ENCODE results near the gene SRGAP3. TPM values are rescaled to one million over a fixed set of nuclear protein-coding genes. Genes with fewer than 3 reads are reported as not detected.
"Not testable (repeated sequence)": the region's sequence is repeated elsewhere in the genome, so short reads cannot be mapped to it uniquely, and the experiment has no call there.

The SRGAP3 gene
- total and polyA plus RNA-seq, 7 donors = 0.69 to 7.7 (median 5.8) TPM

GRCh38 chr3:9293076-9293475, 43.6 kb upstream of the SRGAP3 start:
- no peak for DNase-seq
- intact Hi-C loops (cut with DNase I) = no loop called here
- no peak for TF ChIP-seq EP300 (IDR thresholded peaks at IDR 0.05)
- no peak for TF ChIP-seq POLR2A (IDR thresholded peaks at IDR 0.05)
- TF ChIP-seq, protein P1, sequence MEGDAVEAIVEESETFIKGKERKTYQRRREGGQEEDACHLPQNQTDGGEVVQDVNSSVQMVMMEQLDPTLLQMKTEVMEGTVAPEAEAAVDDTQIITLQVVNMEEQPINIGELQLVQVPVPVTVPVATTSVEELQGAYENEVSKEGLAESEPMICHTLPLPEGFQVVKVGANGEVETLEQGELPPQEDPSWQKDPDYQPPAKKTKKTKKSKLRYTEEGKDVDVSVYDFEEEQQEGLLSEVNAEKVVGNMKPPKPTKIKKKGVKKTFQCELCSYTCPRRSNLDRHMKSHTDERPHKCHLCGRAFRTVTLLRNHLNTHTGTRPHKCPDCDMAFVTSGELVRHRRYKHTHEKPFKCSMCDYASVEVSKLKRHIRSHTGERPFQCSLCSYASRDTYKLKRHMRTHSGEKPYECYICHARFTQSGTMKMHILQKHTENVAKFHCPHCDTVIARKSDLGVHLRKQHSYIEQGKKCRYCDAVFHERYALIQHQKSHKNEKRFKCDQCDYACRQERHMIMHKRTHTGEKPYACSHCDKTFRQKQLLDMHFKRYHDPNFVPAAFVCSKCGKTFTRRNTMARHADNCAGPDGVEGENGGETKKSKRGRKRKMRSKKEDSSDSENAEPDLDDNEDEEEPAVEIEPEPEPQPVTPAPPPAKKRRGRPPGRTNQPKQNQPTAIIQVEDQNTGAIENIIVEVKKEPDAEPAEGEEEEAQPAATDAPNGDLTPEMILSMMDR (IDR thresholded peaks at IDR 0.05) = no peak
- TF ChIP-seq POLR2AphosphoS5 (IDR thresholded peaks at IDR 0.05) = no peak
- H3K4me3 ChIP-seq = no peak overlapping the region
- peaks cover 0 to 1% (median 0%) of the 10 kb centered on the region in 4 donors for H3K4me1 ChIP-seq
- H3K9me3 ChIP-seq = no peaks in the 10 kb centered on the region
- no peak overlapping the region for H3K27ac ChIP-seq
- H3K36me3 ChIP-seq = no peaks in the 10 kb centered on the region
- 84 to 85% methylated on average over 3 of the region's 3 CpGs for WGBS, 2 donors
- H3K27me3 ChIP-seq = no peaks in the 10 kb centered on the region

GRCh38 chr3:9292516-9292915, 43.1 kb upstream of the SRGAP3 start:
- no peaks in the 10 kb centered on the region for H3K27me3 ChIP-seq
- 93% methylated on average over 2 of the region's 2 CpGs for WGBS, 2 donors
- H3K27ac ChIP-seq = no peak overlapping the region
- no peak overlapping the region for H3K4me3 ChIP-seq
- TF ChIP-seq EP300 (IDR thresholded peaks at IDR 0.05) = no peak
- TF ChIP-seq, protein P1 (IDR thresholded peaks at IDR 0.05) = no peak
- no peak for DNase-seq
- no peaks in the 10 kb centered on the region for H3K4me1 ChIP-seq
- no peaks in the 10 kb centered on the region for H3K36me3 ChIP-seq
- intact Hi-C loops (cut with DNase I) = no loop called here
- H3K9me3 ChIP-seq = no peaks in the 10 kb centered on the region

DNA sequence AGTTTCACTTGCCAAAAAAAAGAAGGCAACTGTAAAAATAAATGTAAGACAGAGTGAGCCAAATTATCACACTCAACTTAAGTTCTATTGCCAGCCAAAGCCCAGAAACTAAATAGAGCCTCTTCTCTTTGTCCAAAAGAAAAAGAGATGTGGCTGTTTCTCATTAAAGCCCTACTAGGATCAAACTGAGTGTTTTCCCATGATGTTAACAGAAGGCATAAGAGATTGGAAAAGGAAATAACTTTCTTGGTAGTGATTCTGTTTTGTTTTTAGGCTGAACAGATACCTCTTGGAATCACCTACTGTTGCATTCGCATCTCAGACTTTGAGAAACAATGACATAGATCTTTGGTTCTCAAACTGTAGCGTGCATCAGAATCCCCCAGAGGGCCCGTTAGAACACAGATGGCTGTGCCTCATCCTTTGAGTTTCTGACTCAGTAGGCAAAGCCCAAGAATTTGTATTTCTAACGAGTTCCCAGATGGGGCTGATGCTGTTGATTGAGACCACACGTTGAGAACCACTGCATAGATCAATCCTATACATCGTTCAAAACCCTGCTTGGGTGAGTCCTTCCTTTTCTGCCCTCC, 42.5 kb upstream of the SRGAP3 start:
- no peak for TF ChIP-seq EP300 (IDR thresholded peaks at IDR 0.05)
- no peak for TF ChIP-seq POLR2AphosphoS5 (IDR thresholded peaks at IDR 0.05)
- TF ChIP-seq, protein P1 (IDR thresholded peaks at IDR 0.05) = no peak
- no peak for TF ChIP-seq POLR2A (IDR thresholded peaks at IDR 0.05)
- H3K27me3 ChIP-seq = no peaks in the 10 kb centered on the region
- H3K9me3 ChIP-seq = no peaks in the 10 kb centered on the region
- no peaks in the 10 kb centered on the region for H3K36me3 ChIP-seq
- DNase-seq = no peak
- WGBS, 2 donors = 75 to 88% methylated on average over 6 of the region's 6 CpGs
- intact Hi-C loops (cut with DNase I) = no loop called here
- H3K27ac ChIP-seq = no peak overlapping the region
- H3K4me3 ChIP-seq = no peak overlapping the region
- no peaks in the 10 kb centered on the region for H3K4me1 ChIP-seq

- H3K4me1 ChIP-seq = no peaks in the 10 kb centered on the region
- no peak for TF ChIP-seq POLR2AphosphoS5 (IDR thresholded peaks at IDR 0.05)
- no peak for TF ChIP-seq EP300 (IDR thresholded peaks at IDR 0.05)
- no peak for TF ChIP-seq POLR2A (IDR thresholded peaks at IDR 0.05)
- TF ChIP-seq, protein P1 (IDR thresholded peaks at IDR 0.05) = no peak
- DNase-seq = no peak
- intact Hi-C loops (cut with DNase I) = no loop called here
- no peak overlapping the region for H3K27ac ChIP-seq
- no peaks in the 10 kb centered on the region for H3K27me3 ChIP-seq
- 80 to 89% methylated on average over 2 of the region's 2 CpGs for WGBS, 2 donors
- H3K9me3 ChIP-seq = no peaks in the 10 kb centered on the region
- H3K4me3 ChIP-seq = no peak overlapping the region
- no peaks in the 10 kb centered on the region for H3K36me3 ChIP-seq
Observed at GRCh38 chr3:9290566-9290965, 41.1 kb upstream of the SRGAP3 start.

DNA sequence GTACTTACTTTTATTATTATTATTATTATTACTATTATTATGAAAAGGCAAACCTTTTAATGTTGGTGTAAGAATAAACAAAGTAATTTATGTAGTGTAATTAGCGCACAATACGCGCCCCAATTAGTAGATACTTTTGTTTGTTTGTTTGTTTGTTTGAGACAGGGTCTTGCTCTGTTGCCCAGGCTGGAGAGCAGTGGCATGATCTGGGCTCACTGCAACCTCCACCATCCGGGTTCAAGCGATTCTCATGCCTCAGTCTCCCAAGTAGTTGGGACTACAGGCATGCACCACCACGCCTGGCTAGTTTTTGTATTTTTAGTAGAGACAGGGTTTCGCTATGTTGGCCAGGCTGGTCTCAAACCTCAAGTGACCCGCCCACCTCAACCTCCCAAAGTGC, 32.1 kb upstream of the SRGAP3 start:
- H3K27me3 ChIP-seq; H3K36me3 ChIP-seq; intact Hi-C loops (cut with DNase I); H3K4me3 ChIP-seq; H3K4me1 ChIP-seq; H3K27ac ChIP-seq; DNase-seq; H3K9me3 ChIP-seq: not testable (repeated sequence)
- WGBS, 2 donors = 95 to 96% methylated on average over 8 of the region's 8 CpGs
